ENCODE measurements around the gene HSFX3. TPM values are rescaled to one million over a fixed set of nuclear protein-coding genes. Genes with fewer than 3 reads are reported as not detected.

Gene HSFX3
- total and polyA plus RNA-seq, 2 of the 8 experiments (the other 6 are each of a cell fraction or from before 2014, with no cell fraction given): not detected

GRCh38 chrX:149504915-149505651 is 44.6 kb downstream of the HSFX3 start, which contains the start of gene IDS:
Gene IDS (minus strand): TSS chrX:149505306. CDS start chrX:149505137, 169 bp downstream.
- no peak within 1 kb of the TSS for H3K23ac ChIP-seq (ENCODE audit: insufficient read length)

More at GRCh38 chrX:149504915-149505651, 44.6 kb downstream of the HSFX3 start, which contains the start of gene IDS:
- ChIA-PET CTCF (ENCODE audit: partially characterized antibody) (interaction anchor here (1.0 to 1.7 kb wide), 5 partner anchors 11 to 34 kb away, joined by 3 to 5 read pairs (median 3); no protein-coding TSS in a partner anchor), POLR2A (ENCODE audit: partially characterized antibody) (interaction anchor here (0.8 to 1.3 kb wide), 2 partner anchors 14 to 34 kb away, joined by 3 read pairs; no protein-coding TSS in a partner anchor)
- Histone ChIP-seq H2BK20ac (ENCODE audit: low read length) (no peak within 1 kb of the TSS), H3K79me1 (ENCODE audit: low read depth, low read length) (no peaks in the 10 kb centered on the region), H3K36me3 (ENCODE audit: control insufficient read depth in 2 of 4, insufficient read depth in 4 of 4, low read length in 3 of 4) (peaks cover 0 to 4% (median 0%) of the 10 kb centered on the region in 4 experiments; a peak in 3 of 8 replicates), H2AFZ (ENCODE audit: low read length) (peak within 1 kb of the TSS; percentile 81), H3K27me3 (replicated peaks in 1 of 4; ENCODE audit: control insufficient read depth in 3 of 4, extremely low read depth in 1 of 4, insufficient read depth in 3 of 4, low read length in 3 of 4) (peaks cover 0 to 3% (median 0%) of the 10 kb centered on the region in 4 experiments; a peak in 2 of 7 replicates), H3K27ac (ENCODE audit: low read depth, low read length) (no peak within 1 kb of the TSS), H4K8ac (ENCODE audit: extremely low read depth, insufficient read depth, low read length) (peak within 1 kb of the TSS; percentile 74; the same call in 1 of the 2 replicates), H3K79me2 (ENCODE audit: control insufficient read depth in 1 of 2, insufficient read depth in 2 of 2, low read length in 2 of 2) (no peaks in the 10 kb centered on the region), H3K4me2 (ENCODE audit: insufficient read depth in 1 of 2, low read depth in 2 of 2, low read length in 2 of 2) (peak within 1 kb of the TSS; percentile 67 to 70), H3K14ac (ENCODE audit: insufficient read length) (no peak within 1 kb of the TSS), H2BK12ac (ENCODE audit: low read depth, low read length) (0 out of 2 replicates have a peak within 1 kb of the TSS, but pooled peaks have one; percentile 27), H3K56ac (replicated peaks; ENCODE audit: insufficient read length, low read depth, low read length) (no peak within 1 kb of the TSS), H2BK120ac (replicated peaks; ENCODE audit: low read depth, low read length) (no peak within 1 kb of the TSS), H3K9me3 (ENCODE audit: insufficient read depth in 2 of 2, low read depth in 1 of 2, low read length in 1 of 2) (no peaks in the 10 kb centered on the region), H3K9ac (replicated peaks in 1 of 4; ENCODE audit: extremely low read depth in 1 of 4, low read depth in 3 of 4, low read length in 3 of 4) (peak within 1 kb of the TSS; percentile 13 to 77 (median 54)), H2BK5ac (ENCODE audit: low read depth, low read length) (no peak within 1 kb of the TSS), H2BK15ac (ENCODE audit: low read length) (no peak within 1 kb of the TSS), H4K91ac (replicated peaks; ENCODE audit: insufficient read length, low read length) (no peak within 1 kb of the TSS), H2AK5ac (ENCODE audit: low read depth, low read length) (no peak within 1 kb of the TSS), H3K4me1 (replicated peaks in 1 of 4; ENCODE audit: control insufficient read depth in 3 of 4, insufficient read depth in 4 of 4, low read length in 3 of 4) (peaks cover 0 to 3% (median 0%) of the 10 kb centered on the region in 4 experiments; a peak in 1 of 7 replicates), H3K4me3 (ENCODE audit: extremely low read depth in 1 of 4, insufficient read depth in 2 of 4, low read depth in 3 of 4, low read length in 4 of 4) (peak within 1 kb of the TSS; percentile 40 to 61 (median 48)), H3K4ac (replicated peaks; ENCODE audit: insufficient read length, low read depth, low read length) (no peak within 1 kb of the TSS), H3K18ac (ENCODE audit: extremely low read depth, low read length) (no peak within 1 kb of the TSS; the same call in 1 of the 2 replicates), H4K20me1 (replicated peaks in 1 of 2; ENCODE audit: control insufficient read depth in 1 of 2, insufficient read depth in 2 of 2, low read length in 2 of 2) (no peaks in the 10 kb centered on the region), H4K5ac (ENCODE audit: insufficient read length, low read depth, low read length) (no peak within 1 kb of the TSS), H3K23me2 (ENCODE audit: low read depth, low read length) (peaks cover 6% of the 10 kb centered on the region; the same call in 1 of the 2 replicates)
- peak; percentile 70 to 78 for DNase-seq (ENCODE audit: low read depth in 1 of 2, low spot score in 2 of 2)
- FAIRE-seq: peak; percentile 57
- 2% methylated on average over 38 of the region's 54 CpGs; no CpG with 5 or more reads in 1 of the 2 experiments for WGBS, 2 experiments (ENCODE audit: extremely low coverage in 1 of 2, insufficient coverage in 1 of 2, insufficient read length in 1 of 2, insufficient replicate concordance in 2 of 2, low coverage in 1 of 2, low lambda C conversion rate in 2 of 2, missing lambda C conversion rate in 1 of 2)
